ENCODE data around the gene CADM4. TPM values are rescaled to one million over a fixed set of nuclear protein-coding genes. Genes with fewer than 3 reads are reported as not detected.
A peak's percentile ranks its signal among the peaks of the same experiment; 100 is the strongest.
"Not testable (repeated sequence)": the region's sequence is repeated elsewhere in the genome, so short reads cannot be mapped to it uniquely, and the experiment has no call there.

The CADM4 gene
- total and polyA plus RNA-seq, 4 donors = 92.3 to 325 (median 206) TPM

DNA sequence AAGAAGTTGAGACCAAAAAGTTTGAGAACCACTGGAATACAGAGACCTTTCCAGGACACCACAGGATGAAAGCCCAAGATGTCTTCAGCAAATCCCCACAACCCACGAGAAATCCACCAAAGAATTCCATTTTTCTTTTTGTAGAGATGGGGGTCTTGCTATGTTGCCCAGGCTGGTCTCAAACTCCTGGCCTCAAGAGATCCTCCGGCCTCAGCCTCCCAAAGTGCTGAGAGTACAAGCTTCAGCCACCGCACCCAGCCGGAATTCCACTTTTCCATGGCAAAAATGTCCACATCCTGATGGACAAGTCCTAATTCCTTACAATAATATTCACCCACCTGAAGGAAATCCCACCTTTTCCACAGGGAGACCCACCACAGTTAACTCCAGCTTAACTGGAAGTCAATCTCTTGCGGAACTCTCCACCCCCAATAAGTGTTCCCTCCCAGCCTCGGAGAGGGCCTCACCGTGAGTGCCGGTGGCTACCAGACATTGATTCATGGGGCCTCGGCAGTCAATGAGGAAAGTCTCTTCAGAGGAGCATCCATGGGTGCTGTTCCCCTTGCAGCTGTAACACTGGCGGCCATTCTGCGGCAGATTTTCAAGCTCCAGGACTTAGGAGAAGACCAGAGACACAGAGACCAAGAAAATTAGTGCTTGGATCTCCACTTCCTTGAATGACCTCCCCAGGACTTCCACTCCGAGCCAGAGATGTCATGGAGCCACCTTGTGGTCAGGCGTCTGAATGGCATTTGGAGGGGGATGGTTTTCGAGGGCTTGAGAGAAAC lies 12.3 kb upstream of the CADM4 start:
- DNase-seq (ENCODE audit: low read depth in 4 of 6, low spot score in 6 of 6) = peak in 4 of 6 donors; percentile 53 to 85 (median 70)
- H3K27ac ChIP-seq (ENCODE audit: low read depth, low read length) = peak overlapping the region; percentile 57
- H3K27me3 ChIP-seq (ENCODE audit: control insufficient read depth, insufficient read depth, low read length) = no peaks in the 10 kb centered on the region
- H3K4me1 ChIP-seq (ENCODE audit: control insufficient read depth, insufficient read depth, low read length) = peaks cover 8% of the 10 kb centered on the region
- H3K9me3 ChIP-seq (ENCODE audit: control insufficient read depth, insufficient read depth, low read length) = no peaks in the 10 kb centered on the region
- peaks cover 6% of the 10 kb centered on the region for H3K36me3 ChIP-seq (ENCODE audit: control insufficient read depth, insufficient read depth, low read length)
- 69% methylated on average over 10 of the region's 14 CpGs for WGBS (ENCODE audit: insufficient coverage)
- H3K4me3 ChIP-seq (ENCODE audit: low read depth, low read length) = peak overlapping the region; percentile 26

DNA sequence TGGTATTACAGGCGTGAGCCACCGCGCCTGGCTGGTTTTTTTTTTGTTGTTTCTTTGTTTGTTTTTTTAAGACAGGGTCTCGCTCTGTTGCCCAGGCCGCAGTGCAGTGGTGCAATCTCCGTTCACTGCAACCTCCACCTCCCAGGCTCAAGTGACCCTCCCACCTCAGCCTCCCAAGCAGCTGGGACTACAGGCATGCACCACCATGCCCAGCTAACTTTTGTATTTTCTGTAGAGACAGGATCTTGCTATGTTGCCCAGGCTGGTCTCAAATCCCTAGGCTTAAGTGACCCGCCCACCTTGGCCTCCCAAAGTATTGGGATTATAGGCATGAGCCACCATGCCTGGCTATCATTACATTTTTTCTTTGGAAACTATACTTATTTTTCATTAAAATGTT lies 10.6 kb upstream of the CADM4 start:
- H3K9me3 ChIP-seq (ENCODE audit: control insufficient read depth, insufficient read depth, low read length); H3K36me3 ChIP-seq (ENCODE audit: control insufficient read depth, insufficient read depth, low read length); DNase-seq (ENCODE audit: low read depth in 4 of 6, low spot score in 6 of 6); H3K4me3 ChIP-seq (ENCODE audit: low read depth, low read length); H3K27me3 ChIP-seq (ENCODE audit: control insufficient read depth, insufficient read depth, low read length); H3K4me1 ChIP-seq (ENCODE audit: control insufficient read depth, insufficient read depth, low read length); H3K27ac ChIP-seq (ENCODE audit: low read depth, low read length): not testable (repeated sequence)
- WGBS (ENCODE audit: insufficient coverage) = 90% methylated on average over 4 of the region's 7 CpGs

DNA sequence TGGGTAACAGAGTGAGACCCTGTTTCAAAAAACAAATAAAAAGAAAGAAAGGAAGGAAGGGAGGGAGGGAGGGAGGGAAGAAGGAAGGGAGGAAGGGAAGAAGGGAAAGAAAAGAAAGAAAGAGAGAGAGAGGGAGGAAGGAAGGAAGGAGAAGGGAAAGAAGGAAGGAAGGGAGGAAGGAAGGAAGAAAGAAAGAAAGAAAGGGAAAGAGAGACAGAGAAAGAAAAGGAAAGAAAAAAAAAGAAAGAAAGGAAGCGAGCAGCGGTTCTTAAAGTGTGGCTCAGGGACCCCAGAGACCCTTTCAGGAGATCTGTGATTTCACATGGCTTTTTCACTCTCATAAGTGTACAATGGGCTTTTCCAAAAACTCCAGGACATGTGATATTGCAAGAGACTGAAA lies 9.9 kb upstream of the CADM4 start:
- no peaks in the 10 kb centered on the region for H3K9me3 ChIP-seq (ENCODE audit: control insufficient read depth, insufficient read depth, low read length)
- peaks cover 8% of the 10 kb centered on the region for H3K4me1 ChIP-seq (ENCODE audit: control insufficient read depth, insufficient read depth, low read length)
- no peak for DNase-seq (ENCODE audit: low read depth in 4 of 6, low spot score in 6 of 6)
- H3K36me3 ChIP-seq (ENCODE audit: control insufficient read depth, insufficient read depth, low read length) = peaks cover 3% of the 10 kb centered on the region
- H3K4me3 ChIP-seq (ENCODE audit: low read depth, low read length) = no peak overlapping the region
- H3K27me3 ChIP-seq (ENCODE audit: control insufficient read depth, insufficient read depth, low read length) = no peaks in the 10 kb centered on the region
- WGBS (ENCODE audit: insufficient coverage) = 82% methylated on average over 2 of the region's 2 CpGs
- H3K27ac ChIP-seq (ENCODE audit: low read depth, low read length) = no peak overlapping the region

DNA sequence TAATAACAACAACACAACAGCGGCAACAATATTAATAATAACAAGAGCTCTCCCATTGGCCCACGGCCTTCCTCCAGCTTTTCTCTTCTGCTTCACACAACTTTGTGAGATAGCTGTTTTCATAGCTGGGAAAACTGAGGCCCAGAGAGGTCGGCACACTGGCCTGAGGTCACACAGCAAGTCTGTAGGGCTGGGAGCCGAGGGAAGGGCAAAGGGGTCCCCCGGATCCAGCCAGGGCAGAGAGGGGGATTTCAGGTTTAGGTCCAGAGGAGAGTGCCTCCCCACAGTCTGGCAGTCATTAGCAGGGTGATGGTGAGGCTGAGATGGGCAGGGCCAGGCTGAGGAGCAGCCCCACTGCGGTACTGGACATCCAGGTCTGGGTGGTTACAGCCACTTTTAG lies 9.0 kb upstream of the CADM4 start:
- Histone ChIP-seq H3K36me3 (ENCODE audit: control insufficient read depth, insufficient read depth, low read length) (peaks cover 3% of the 10 kb centered on the region), H3K9me3 (ENCODE audit: control insufficient read depth, insufficient read depth, low read length) (no peaks in the 10 kb centered on the region), H3K4me1 (ENCODE audit: control insufficient read depth, insufficient read depth, low read length) (peaks cover 8% of the 10 kb centered on the region), H3K4me3 (ENCODE audit: low read depth, low read length) (no peak overlapping the region), H3K27me3 (ENCODE audit: control insufficient read depth, insufficient read depth, low read length) (no peaks in the 10 kb centered on the region), H3K27ac (ENCODE audit: low read depth, low read length) (no peak overlapping the region)
- no peak for DNase-seq (ENCODE audit: low read depth in 4 of 6, low spot score in 6 of 6)
- 96% methylated on average over 4 of the region's 6 CpGs for WGBS (ENCODE audit: insufficient coverage)

DNA sequence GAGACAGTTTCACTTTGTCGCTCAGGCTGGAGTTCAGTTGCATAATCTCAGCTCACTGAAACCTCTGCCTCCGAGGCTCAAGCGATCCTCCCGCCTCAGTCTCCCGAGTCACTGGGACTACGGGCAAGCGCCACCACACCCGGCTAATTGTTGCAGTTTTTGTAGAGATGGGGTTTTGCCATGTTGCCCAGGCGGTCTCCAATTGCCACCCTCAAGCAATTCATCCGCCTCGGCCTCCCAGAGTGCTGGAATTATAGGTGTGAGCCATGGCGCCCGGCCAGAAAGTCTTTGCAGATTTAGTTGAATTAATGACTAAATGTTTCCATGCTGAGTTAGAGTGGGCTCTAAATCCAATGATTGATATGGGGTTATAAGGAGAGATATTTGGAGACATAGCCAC lies 4.5 kb upstream of the CADM4 start:
- H3K4me3 ChIP-seq (ENCODE audit: low read depth, low read length) = no peak overlapping the region
- no peaks in the 10 kb centered on the region for H3K27me3 ChIP-seq (ENCODE audit: control insufficient read depth, insufficient read depth, low read length)
- WGBS (ENCODE audit: insufficient coverage) = 84% methylated on average over 8 of the region's 13 CpGs
- peaks cover 3% of the 10 kb centered on the region for H3K36me3 ChIP-seq (ENCODE audit: control insufficient read depth, insufficient read depth, low read length)
- H3K4me1 ChIP-seq (ENCODE audit: control insufficient read depth, insufficient read depth, low read length) = peaks cover 10% of the 10 kb centered on the region
- H3K27ac ChIP-seq (ENCODE audit: low read depth, low read length) = no peak overlapping the region
- H3K9me3 ChIP-seq (ENCODE audit: control insufficient read depth, insufficient read depth, low read length) = no peaks in the 10 kb centered on the region
- no peak for DNase-seq (ENCODE audit: low read depth in 4 of 6, low spot score in 6 of 6)

DNA sequence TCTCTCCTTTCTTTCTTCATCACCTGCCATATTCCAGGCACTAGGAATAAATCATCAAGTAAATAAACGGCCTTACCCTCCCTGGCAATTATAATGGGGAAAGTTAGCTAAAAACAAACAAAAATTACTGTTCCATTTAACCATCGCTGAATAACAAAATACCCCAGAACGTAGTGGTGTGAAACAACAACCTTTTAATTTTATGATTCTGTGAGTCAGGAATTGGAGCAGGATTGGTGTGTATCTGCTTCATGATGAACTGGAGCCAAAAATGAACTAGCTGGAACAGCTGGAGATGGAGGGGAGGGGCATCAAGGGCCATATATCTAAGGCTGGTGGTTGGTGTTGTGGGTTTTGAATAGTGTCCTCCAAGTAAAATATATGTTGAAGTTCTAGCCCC lies 3.7 kb upstream of the CADM4 start:
- WGBS (ENCODE audit: insufficient coverage) = no CpG with 5 or more reads among the region's 3 CpGs
- no peak for DNase-seq (ENCODE audit: low read depth in 4 of 6, low spot score in 6 of 6)
- H3K4me3 ChIP-seq (ENCODE audit: low read depth, low read length) = no peak overlapping the region
- H3K27me3 ChIP-seq (ENCODE audit: control insufficient read depth, insufficient read depth, low read length) = no peaks in the 10 kb centered on the region
- H3K27ac ChIP-seq (ENCODE audit: low read depth, low read length) = no peak overlapping the region
- no peaks in the 10 kb centered on the region for H3K36me3 ChIP-seq (ENCODE audit: control insufficient read depth, insufficient read depth, low read length)
- H3K9me3 ChIP-seq (ENCODE audit: control insufficient read depth, insufficient read depth, low read length) = no peaks in the 10 kb centered on the region
- H3K4me1 ChIP-seq (ENCODE audit: control insufficient read depth, insufficient read depth, low read length) = peaks cover 18% of the 10 kb centered on the region

DNA sequence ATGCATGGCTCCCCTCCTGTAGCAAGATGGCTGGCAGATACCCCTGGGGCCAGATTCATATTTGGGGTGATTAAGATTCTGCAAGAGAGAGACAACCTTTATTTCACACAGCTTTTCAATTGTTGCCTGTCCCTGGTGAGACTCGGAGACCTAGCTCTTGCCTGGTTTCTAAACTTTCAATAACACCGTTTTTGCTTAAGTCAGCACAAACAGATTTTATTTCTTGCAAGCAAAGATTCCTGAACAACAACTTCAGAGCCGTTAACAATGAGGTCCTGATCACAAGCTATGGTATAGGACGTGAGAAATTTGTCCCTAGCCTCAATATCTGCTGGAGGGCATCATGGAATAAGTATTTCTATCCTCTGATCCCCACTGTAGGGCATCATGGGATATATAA lies 2.9 kb upstream of the CADM4 start:
- no peak overlapping the region for H3K27ac ChIP-seq (ENCODE audit: low read depth, low read length)
- no peak overlapping the region for H3K4me3 ChIP-seq (ENCODE audit: low read depth, low read length)
- H3K9me3 ChIP-seq (ENCODE audit: control insufficient read depth, insufficient read depth, low read length) = no peaks in the 10 kb centered on the region
- 80% methylated on average over 1 of the region's 4 CpGs for WGBS (ENCODE audit: insufficient coverage)
- no peak for DNase-seq (ENCODE audit: low read depth in 4 of 6, low spot score in 6 of 6)
- no peaks in the 10 kb centered on the region for H3K27me3 ChIP-seq (ENCODE audit: control insufficient read depth, insufficient read depth, low read length)
- H3K4me1 ChIP-seq (ENCODE audit: control insufficient read depth, insufficient read depth, low read length) = peaks cover 23% of the 10 kb centered on the region
- no peaks in the 10 kb centered on the region for H3K36me3 ChIP-seq (ENCODE audit: control insufficient read depth, insufficient read depth, low read length)

DNA sequence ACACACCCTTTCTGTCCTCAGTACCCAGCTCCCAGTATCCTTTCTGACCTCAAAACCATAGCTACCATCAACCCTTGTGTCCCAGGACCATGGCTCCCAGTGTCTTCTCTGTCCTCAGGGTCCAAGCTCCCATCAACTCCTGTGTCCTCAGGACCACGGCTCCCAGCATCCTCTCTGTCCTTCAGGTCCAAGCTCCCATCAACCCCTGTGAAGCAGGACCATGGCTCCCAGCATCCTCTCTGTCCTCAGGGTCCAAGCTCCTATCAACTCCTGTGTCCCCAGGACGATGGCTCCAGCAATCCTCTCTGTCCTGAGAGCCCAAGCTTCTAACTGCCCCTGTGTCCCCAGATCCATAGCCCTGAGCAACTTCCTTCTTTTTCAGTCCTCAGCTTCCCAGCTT lies 1.7 kb upstream of the CADM4 start:
- Histone ChIP-seq H3K9me3 (ENCODE audit: control insufficient read depth, insufficient read depth, low read length) (no peaks in the 10 kb centered on the region), H3K27ac (ENCODE audit: low read depth, low read length) (no peak overlapping the region), H3K4me1 (ENCODE audit: control insufficient read depth, insufficient read depth, low read length) (peaks cover 32% of the 10 kb centered on the region), H3K27me3 (ENCODE audit: control insufficient read depth, insufficient read depth, low read length) (no peaks in the 10 kb centered on the region), H3K4me3 (ENCODE audit: low read depth, low read length) (no peak overlapping the region), H3K36me3 (ENCODE audit: control insufficient read depth, insufficient read depth, low read length) (peaks cover 1% of the 10 kb centered on the region)
- 80% methylated on average over 2 of the region's 2 CpGs for WGBS (ENCODE audit: insufficient coverage)
- no peak for DNase-seq (ENCODE audit: low read depth in 4 of 6, low spot score in 6 of 6)

DNA sequence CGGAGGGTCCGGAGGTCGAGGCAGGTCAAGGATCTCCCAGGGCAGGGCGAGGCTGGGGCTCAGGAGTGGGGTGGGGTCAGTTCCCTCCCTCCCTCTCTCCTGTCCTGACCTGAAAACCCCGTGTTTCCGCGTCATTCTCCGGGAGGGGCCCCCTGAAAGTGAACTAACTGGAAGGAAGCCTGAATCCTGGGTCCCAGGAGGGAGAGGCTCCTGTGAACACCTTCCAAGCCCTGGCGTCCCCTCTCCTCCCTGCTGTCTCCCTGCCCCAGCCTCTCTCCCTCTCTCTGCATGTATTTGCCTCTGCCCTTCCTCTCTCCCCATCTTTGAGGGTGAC lies 741 bp upstream of the CADM4 start:
- 4% methylated on average over 7 of the region's 9 CpGs for WGBS (ENCODE audit: insufficient coverage)
- H3K27ac ChIP-seq (ENCODE audit: low read depth, low read length) = peak overlapping the region; percentile 64

DNA sequence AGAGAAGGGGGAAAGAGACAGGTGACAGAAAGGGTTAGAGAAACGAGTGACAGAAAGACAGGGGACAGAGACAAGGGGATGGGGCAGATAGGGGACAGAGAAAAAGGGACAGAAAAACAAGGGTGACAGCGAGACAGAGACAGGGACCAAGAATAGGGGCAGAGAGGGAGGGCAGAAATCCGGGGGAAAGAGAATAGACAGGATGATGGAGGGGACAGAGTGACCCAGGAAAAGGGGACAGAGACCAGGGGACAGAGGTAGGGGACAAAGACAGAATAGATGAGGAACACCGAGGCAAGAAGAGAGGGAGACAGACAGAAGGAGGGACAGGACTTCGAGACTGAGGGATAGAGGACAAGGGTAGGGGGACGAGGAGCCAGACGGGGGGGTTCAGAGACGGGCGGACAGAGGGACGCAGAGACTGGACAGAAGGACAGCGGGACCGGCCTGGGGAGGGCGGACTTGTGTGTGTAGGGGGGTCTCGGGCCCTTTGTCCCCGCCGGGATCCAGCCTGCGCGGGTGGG lies 593 bp downstream of the CADM4 start:
- H3K9me3 ChIP-seq (ENCODE audit: control insufficient read depth, insufficient read depth, low read length) = no peaks in the 10 kb centered on the region
- peaks cover 2% of the 10 kb centered on the region for H3K36me3 ChIP-seq (ENCODE audit: control insufficient read depth, insufficient read depth, low read length)
- H3K4me3 ChIP-seq (ENCODE audit: low read depth, low read length) = peak overlapping the region; percentile 54
- H3K27ac ChIP-seq (ENCODE audit: low read depth, low read length) = peak overlapping the region; percentile 76
- WGBS (ENCODE audit: insufficient coverage) = 2% methylated on average over 18 of the region's 18 CpGs
- peaks cover 54% of the 10 kb centered on the region for H3K4me1 ChIP-seq (ENCODE audit: control insufficient read depth, insufficient read depth, low read length)
- H3K27me3 ChIP-seq (ENCODE audit: control insufficient read depth, insufficient read depth, low read length) = no peaks in the 10 kb centered on the region
- DNase-seq (ENCODE audit: low read depth in 4 of 6, low spot score in 6 of 6) = peak in 2 of 6 donors; percentile 18 to 25

More for the DNA sequence above, 741 bp upstream of the CADM4 start:
- no peak for DNase-seq (ENCODE audit: low read depth in 4 of 6, low spot score in 6 of 6)
- Histone ChIP-seq H3K4me3 (ENCODE audit: low read depth, low read length) (peak overlapping the region; percentile 64), H3K4me1 (ENCODE audit: control insufficient read depth, insufficient read depth, low read length) (peaks cover 41% of the 10 kb centered on the region), H3K36me3 (ENCODE audit: control insufficient read depth, insufficient read depth, low read length) (peaks cover 2% of the 10 kb centered on the region), H3K27me3 (ENCODE audit: control insufficient read depth, insufficient read depth, low read length) (no peaks in the 10 kb centered on the region), H3K9me3 (ENCODE audit: control insufficient read depth, insufficient read depth, low read length) (no peaks in the 10 kb centered on the region)
